Endothelial cell of umbilical vein (primary cell): ENCODE results near the gene XAGE2. TPM values are rescaled to one million over a fixed set of nuclear protein-coding genes. Genes with fewer than 3 reads are reported as not detected.

Experiments used
- BruUV-seq: library from RNA; stranded (reverse); fragments of 400-500 nt; replicated peaks from 2 replicates; lab custom pipeline; 2021; lab: Mats Ljungman, UMichigan
- CTCF ChIA-PET: fragments of 300-600, 350-600 bp; sonication (Branson Sonifier 250); formaldehyde crosslinking; loops from one replicate; lab custom pipeline; 2021; ENCODE audit warnings: antibody characterized with exemption, inconsistent platforms; lab: Charles Lee
- POLR2A ChIA-PET: fragments of 300-600, 350-600 bp; sonication (Branson Sonifier 250); formaldehyde crosslinking; loops from one replicate; lab custom pipeline; 2021; ENCODE audit warnings: antibody characterized with exemption, inconsistent platforms; lab: Charles Lee
- DNase-seq: peaks from one replicate; pipeline ENCODE4 v3.0.0-alpha.2; 2011; ENCODE audit warnings: low read depth, low spot score
- FAIRE-seq: peaks from 2 replicates; lab custom pipeline; 2011; peaks lifted over from hg19 to GRCh38; lab: Jason Lieb, UNC
- H2AFZ ChIP-seq: 2 replicates; pipeline ENCODE4 v1.6.0; 2012; ENCODE audit warnings: low read depth, low read length, control low read depth, inconsistent platforms
- H3K27ac ChIP-seq: 2 replicates; pipeline ENCODE4 v1.5.1; 2011; ENCODE audit warnings: low read depth, mild to moderate bottlenecking, control low read depth, low read length, moderate library complexity; ENCODE audit not compliant: insufficient read depth
- H3K27me3 ChIP-seq, 2 experiments: 2 replicates each; pipeline versions ENCODE4 v1.6.0 to v1.6.1; 2011; ENCODE audit warnings: low read length in 2 of 2, mixed read lengths in 1 of 2; ENCODE audit not compliant: control insufficient read depth in 2 of 2, insufficient read depth in 2 of 2
- H3K36me3 ChIP-seq, 2 experiments: 2 replicates in 1 of 2; 3 replicates in 1 of 2; pipeline ENCODE4 v1.5.1; 2011; ENCODE audit warnings: low read length in 2 of 2, mild to moderate bottlenecking in 1 of 2, moderate library complexity in 1 of 2; ENCODE audit not compliant: control insufficient read depth in 2 of 2, insufficient read depth in 2 of 2; ENCODE audit errors: extremely low read depth in 1 of 2
- H3K4me1 ChIP-seq: 3 replicates; pipeline ENCODE4 v1.5.1; 2011; ENCODE audit warnings: mild to moderate bottlenecking, low read length; ENCODE audit not compliant: control insufficient read depth, insufficient read depth; ENCODE audit errors: extremely low read depth
- H3K4me2 ChIP-seq: 2 replicates; pipeline ENCODE4 v1.6.1; 2011; ENCODE audit warnings: low read length, control low read depth, mixed read lengths; ENCODE audit not compliant: insufficient read depth
- H3K4me3 ChIP-seq, 3 experiments: fragments of 200-600 bp in 1 of 3; sonication (generic), shearing (Covaris generic) in 1 of 3; replicated peaks in 1 of 3; 2 replicates each; pipeline ENCODE4 v1.5.1; 2011 to 2016; ENCODE audit warnings: control low read depth in 3 of 3, low read length in 3 of 3, mild to moderate bottlenecking in 2 of 3, inconsistent platforms in 1 of 3, low read depth in 1 of 3, moderate library complexity in 1 of 3; ENCODE audit not compliant: insufficient read depth in 1 of 3
- H3K79me2 ChIP-seq: 2 replicates; pipeline ENCODE4 v1.6.0; 2012; ENCODE audit warnings: low read length, inconsistent platforms; ENCODE audit not compliant: control insufficient read depth, insufficient read depth
- H3K9ac ChIP-seq: replicated peaks from 2 replicates; pipeline ENCODE3; 2011; ENCODE audit warnings: low read length, control low read depth; ENCODE audit not compliant: insufficient read depth; ENCODE audit errors: extremely low read depth
- H3K9me1 ChIP-seq: replicated peaks from 3 replicates; pipeline ENCODE4 v1.6.0; 2011; ENCODE audit warnings: mild to moderate bottlenecking, low read length; ENCODE audit not compliant: control insufficient read depth, insufficient read depth; ENCODE audit errors: extremely low read depth
- H3K9me3 ChIP-seq: replicated peaks from 2 replicates; pipeline ENCODE4 v1.5.1; 2012; ENCODE audit warnings: low read length, inconsistent platforms; ENCODE audit not compliant: control insufficient read depth, insufficient read depth
- H4K20me1 ChIP-seq: replicated peaks from 2 replicates; pipeline ENCODE3; 2011; ENCODE audit warnings: mild to moderate bottlenecking, low read length; ENCODE audit not compliant: control insufficient read depth, insufficient read depth; ENCODE audit errors: extremely low read depth
- EZH2 ChIP-seq: IDR thresholded peaks from 2 replicates; pipeline ENCODE4 v1.6.1; 2012; ENCODE audit warnings: borderline replicate concordance, low read depth, mild to moderate bottlenecking, moderate library complexity, low read length, inconsistent platforms; ENCODE audit not compliant: severe bottlenecking
- FOS ChIP-seq: IDR thresholded peaks from 2 replicates; pipeline ENCODE4 v1.6.1; 2011; ENCODE audit warnings: mild to moderate bottlenecking, low read length, moderate library complexity, borderline replicate concordance; ENCODE audit not compliant: insufficient read depth
- GATA2 ChIP-seq: IDR thresholded peaks from 2 replicates; pipeline ENCODE4 v1.7.0; 2011; ENCODE audit warnings: low read depth, mild to moderate bottlenecking, moderate library complexity, mixed read lengths, low read length; ENCODE audit not compliant: insufficient read length, insufficient read depth
- JUN ChIP-seq: IDR thresholded peaks from 2 replicates; pipeline ENCODE4 v1.6.1; 2011; ENCODE audit warnings: borderline replicate concordance, low read depth; ENCODE audit not compliant: insufficient read length, insufficient read depth
- MYC ChIP-seq: IDR thresholded peaks from one replicate; pipeline ENCODE4 v1.6.1; 2011; ENCODE audit warnings: mild to moderate bottlenecking, low read depth, low read length
- POLR2A ChIP-seq: IDR thresholded peaks from 2 replicates; pipeline ENCODE4 v1.6.1; 2012; ENCODE audit warnings: low read depth, mild to moderate bottlenecking, control low read depth, low read length
- POLR2AphosphoS5 ChIP-seq: IDR thresholded peaks from 2 replicates; pipeline ENCODE4 v1.6.1; 2012; ENCODE audit warnings: low read depth, mild to moderate bottlenecking, control low read depth, low read length, moderate library complexity; ENCODE audit not compliant: insufficient read depth
- dilution Hi-C: fragments of 300-500 bp; cut with MboI; formaldehyde crosslinking; loops from one replicate; pipeline ENCODE4 v1.15.0; 2019; ENCODE audit warnings: low sequenced_read_pairs; ENCODE audit not compliant: extremely low pct_ligation_motif_present
- intact Hi-C: fragments of 100-400 bp; cut with micrococcal nuclease; formaldehyde crosslinking; loops from one replicate; pipeline ENCODE4 v1.10.0; 2022
- polyA plus RNA-seq, 4 experiments: library from polyadenylated mRNA; depleted of rRNA in 3 of 4; stranded (reverse) in 3 of 4; unstranded in 1 of 4; fragments of >200 nt; gene quantifications; 2 replicates each; pipeline versions ENCODE4 v1.2.1 to v1.2.3, GENCODE V29; 2011 to 2012; ENCODE audit warnings: missing spikeins in 1 of 4
- total RNA-seq: library from RNA; stranded (reverse); gene quantifications from 2 replicates; pipeline ENCODE4 v1.2.3, GENCODE V29; 2021
- TF ChIP-seq, protein P1 (sequence below), 2 donors: IDR thresholded peaks; 1 replicate in 1 of 2; 2 replicates in 1 of 2; pipeline ENCODE4 v1.5.1; 2011; ENCODE audit warnings: low read length in 2 of 2, mild to moderate bottlenecking in 2 of 2, moderate library complexity in 2 of 2, control low read depth in 1 of 2, inconsistent platforms in 1 of 2, low read depth in 1 of 2; ENCODE audit not compliant: insufficient read depth in 1 of 2; ENCODE audit errors: extremely low read depth in 1 of 2
- TF ChIP-seq, protein P2 (sequence below): IDR thresholded peaks from 2 replicates; pipeline ENCODE4 v1.6.1; 2011; ENCODE audit not compliant: insufficient read depth, insufficient read length

The XAGE2 gene
- total and polyA plus RNA-seq, 2 donors (not counting 3 experiments of a cell fraction or from before 2014, with no cell fraction given), result not detected

DNA sequence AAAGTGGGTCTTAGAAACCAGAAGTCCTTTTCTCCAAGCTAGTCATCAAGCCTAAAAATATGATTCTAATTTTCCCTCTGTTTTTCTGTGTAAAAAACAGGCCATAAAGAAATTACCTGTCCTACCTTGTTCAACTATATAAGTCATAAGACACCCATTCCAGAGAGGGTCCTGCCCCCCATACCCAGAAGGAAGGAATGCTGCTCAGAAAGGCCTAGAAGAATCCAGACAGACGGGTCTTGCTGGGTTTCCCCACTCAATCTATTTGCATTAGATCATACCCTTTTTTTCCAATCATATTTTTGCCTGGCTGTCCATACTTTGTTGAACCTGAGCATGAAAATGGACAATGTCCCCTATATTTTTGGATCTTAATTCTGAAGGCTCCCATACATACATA lies 16.3 kb upstream of the XAGE2 start:
- H4K20me1 ChIP-seq, result no peaks in the 10 kb centered on the region
- no peaks in the 10 kb centered on the region for H3K27me3 ChIP-seq
- no peaks in the 10 kb centered on the region for H3K4me1 ChIP-seq
- POLR2A ChIA-PET, result no interaction called here
- dilution Hi-C loops (no loop called here), intact Hi-C loops (no loop called here)
- H2AFZ ChIP-seq, result no peak overlapping the region
- no peaks in the 10 kb centered on the region for H3K36me3 ChIP-seq
- H3K27ac ChIP-seq, result no peak overlapping the region
- no peak overlapping the region for H3K4me3 ChIP-seq
- no peak for TF ChIP-seq JUN
- TF ChIP-seq, protein P1, sequence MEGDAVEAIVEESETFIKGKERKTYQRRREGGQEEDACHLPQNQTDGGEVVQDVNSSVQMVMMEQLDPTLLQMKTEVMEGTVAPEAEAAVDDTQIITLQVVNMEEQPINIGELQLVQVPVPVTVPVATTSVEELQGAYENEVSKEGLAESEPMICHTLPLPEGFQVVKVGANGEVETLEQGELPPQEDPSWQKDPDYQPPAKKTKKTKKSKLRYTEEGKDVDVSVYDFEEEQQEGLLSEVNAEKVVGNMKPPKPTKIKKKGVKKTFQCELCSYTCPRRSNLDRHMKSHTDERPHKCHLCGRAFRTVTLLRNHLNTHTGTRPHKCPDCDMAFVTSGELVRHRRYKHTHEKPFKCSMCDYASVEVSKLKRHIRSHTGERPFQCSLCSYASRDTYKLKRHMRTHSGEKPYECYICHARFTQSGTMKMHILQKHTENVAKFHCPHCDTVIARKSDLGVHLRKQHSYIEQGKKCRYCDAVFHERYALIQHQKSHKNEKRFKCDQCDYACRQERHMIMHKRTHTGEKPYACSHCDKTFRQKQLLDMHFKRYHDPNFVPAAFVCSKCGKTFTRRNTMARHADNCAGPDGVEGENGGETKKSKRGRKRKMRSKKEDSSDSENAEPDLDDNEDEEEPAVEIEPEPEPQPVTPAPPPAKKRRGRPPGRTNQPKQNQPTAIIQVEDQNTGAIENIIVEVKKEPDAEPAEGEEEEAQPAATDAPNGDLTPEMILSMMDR (IDR thresholded peaks at IDR 0.05; ENCODE audit: extremely low read depth in 1 of 2, insufficient read depth in 1 of 2, low read depth in 1 of 2, low read length in 2 of 2), result no peak
- no peak for TF ChIP-seq FOS
- no peak for TF ChIP-seq POLR2AphosphoS5
- TF ChIP-seq GATA2, result no peak
- TF ChIP-seq POLR2A, result no peak
- no peak for TF ChIP-seq EZH2
- TF ChIP-seq, protein P2, sequence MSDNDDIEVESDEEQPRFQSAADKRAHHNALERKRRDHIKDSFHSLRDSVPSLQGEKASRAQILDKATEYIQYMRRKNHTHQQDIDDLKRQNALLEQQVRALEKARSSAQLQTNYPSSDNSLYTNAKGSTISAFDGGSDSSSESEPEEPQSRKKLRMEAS, result no peak
- TF ChIP-seq MYC, result no peak
- CTCF ChIA-PET, result no interaction called here
- DNase-seq (no peak), FAIRE-seq (no peak)
- H3K4me2 ChIP-seq, result no peak overlapping the region
- no peak overlapping the region for H3K9ac ChIP-seq
- no peaks in the 10 kb centered on the region for H3K9me1 ChIP-seq
- no TSS peak for BruUV-seq
- no peaks in the 10 kb centered on the region for H3K79me2 ChIP-seq
- H3K9me3 ChIP-seq, result no peaks in the 10 kb centered on the region
